Fibroblast of pulmonary artery (primary cell): ENCODE data around the gene CPSF3.
A peak's percentile ranks its signal among the peaks of the same experiment; 100 is the strongest.

Experiments used
- DNase-seq: peaks from one replicate; pipeline ENCODE4 v3.0.0-alpha.2; 2010; ENCODE audit warnings: low read depth
- H3K4me3 ChIP-seq: replicated peaks from 2 replicates; pipeline ENCODE4 v1.5.1; 2011; ENCODE audit warnings: low read depth, mild to moderate bottlenecking, control low read depth, low read length, moderate library complexity
- TF ChIP-seq, protein P1 (sequence below): IDR thresholded peaks from 2 replicates; pipeline ENCODE4 v1.5.1; 2011; ENCODE audit warnings: mild to moderate bottlenecking, control low read depth, low read length, inconsistent platforms; ENCODE audit errors: missing control alignments

Gene CPSF3

DNA sequence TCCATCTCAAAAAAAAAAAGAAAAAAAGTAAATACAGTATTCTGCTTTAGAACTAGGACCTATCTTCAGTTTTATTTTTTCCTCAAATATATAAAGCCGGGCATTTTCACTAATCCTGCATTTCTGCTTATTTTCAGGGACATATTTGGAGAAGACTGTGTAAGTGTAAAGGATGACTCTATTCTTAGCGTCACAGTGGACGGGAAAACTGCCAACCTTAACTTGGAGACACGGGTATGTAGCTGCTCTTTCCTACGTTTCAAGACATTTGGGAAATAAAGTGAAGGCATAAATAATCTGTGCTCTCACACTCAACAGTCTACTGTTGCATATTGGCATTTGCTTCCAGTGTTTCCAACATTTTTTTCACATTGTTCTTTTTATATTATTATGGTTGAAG is 47.8 kb downstream of the CPSF3 start:
- no peak for DNase-seq
- H3K4me3 ChIP-seq: no peak overlapping the region
- TF ChIP-seq, protein P1, sequence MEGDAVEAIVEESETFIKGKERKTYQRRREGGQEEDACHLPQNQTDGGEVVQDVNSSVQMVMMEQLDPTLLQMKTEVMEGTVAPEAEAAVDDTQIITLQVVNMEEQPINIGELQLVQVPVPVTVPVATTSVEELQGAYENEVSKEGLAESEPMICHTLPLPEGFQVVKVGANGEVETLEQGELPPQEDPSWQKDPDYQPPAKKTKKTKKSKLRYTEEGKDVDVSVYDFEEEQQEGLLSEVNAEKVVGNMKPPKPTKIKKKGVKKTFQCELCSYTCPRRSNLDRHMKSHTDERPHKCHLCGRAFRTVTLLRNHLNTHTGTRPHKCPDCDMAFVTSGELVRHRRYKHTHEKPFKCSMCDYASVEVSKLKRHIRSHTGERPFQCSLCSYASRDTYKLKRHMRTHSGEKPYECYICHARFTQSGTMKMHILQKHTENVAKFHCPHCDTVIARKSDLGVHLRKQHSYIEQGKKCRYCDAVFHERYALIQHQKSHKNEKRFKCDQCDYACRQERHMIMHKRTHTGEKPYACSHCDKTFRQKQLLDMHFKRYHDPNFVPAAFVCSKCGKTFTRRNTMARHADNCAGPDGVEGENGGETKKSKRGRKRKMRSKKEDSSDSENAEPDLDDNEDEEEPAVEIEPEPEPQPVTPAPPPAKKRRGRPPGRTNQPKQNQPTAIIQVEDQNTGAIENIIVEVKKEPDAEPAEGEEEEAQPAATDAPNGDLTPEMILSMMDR: no peak

- TF ChIP-seq, protein P1: no peak
- no peak overlapping the region for H3K4me3 ChIP-seq
- DNase-seq: no peak
These were observed 49.1 kb downstream of the CPSF3 start for GRCh38 chr2:9472511-9472910.

DNA sequence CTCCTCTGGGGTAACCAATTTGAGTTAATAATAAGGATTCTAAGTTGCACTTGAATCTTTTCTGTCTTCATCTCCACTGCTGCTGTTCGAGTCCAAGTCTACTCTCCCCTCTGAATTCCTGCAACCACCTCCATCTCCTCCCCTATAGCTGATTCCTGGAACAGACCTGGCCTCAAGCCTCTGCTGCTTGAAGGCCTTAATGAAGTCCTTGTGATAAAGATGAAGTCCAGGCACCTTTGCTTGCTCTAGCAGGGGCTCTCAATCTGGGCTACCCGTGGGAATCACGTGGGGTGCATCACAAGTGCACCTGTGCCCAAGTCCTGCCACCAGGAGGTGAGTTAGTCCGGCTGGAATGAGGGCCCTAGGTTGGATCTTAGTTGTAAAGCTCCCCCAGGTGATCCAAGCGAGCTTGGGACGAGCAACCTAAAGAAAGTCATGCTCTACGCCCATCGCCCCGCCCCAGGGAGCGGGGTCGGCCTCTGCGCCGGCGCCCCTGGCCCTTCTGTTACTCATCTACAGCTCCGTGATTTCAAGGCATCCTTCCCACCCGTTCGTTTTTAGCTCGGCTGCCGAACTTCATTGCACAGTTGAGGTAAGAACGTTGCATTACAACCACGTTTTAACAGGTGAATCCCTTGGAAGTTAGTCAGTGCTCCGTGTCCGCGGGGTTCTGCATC is 50.0 kb downstream of the CPSF3 start:
- peak overlapping the region; percentile 67 for H3K4me3 ChIP-seq
- no peak for DNase-seq
- TF ChIP-seq, protein P1: peak; percentile 2

DNA sequence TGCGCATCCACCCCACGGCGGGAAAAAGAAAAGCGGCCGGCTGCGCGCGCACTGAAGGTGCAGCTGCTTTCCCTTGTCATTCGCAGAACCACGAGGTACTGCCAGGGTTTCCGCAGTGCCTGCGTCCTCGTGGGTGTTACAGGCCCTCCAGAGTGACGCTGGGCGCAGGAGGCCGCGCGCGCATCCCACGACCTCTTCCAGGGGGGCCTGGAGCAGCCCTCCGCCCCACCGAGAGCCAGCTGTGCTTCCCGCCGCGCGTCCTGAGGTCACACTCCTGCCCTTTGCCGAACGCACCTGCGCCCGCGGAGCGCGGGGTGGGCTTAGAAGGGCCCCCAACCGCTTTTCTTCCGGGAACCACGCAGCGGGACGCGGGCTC is 50.5 kb downstream of the CPSF3 start:
- DNase-seq: peak; percentile 29
- peak overlapping the region; percentile 67 for H3K4me3 ChIP-seq
- TF ChIP-seq, protein P1: no peak

GRCh38 chr2:9474361-9475057 is 51.1 kb downstream of the CPSF3 start, which contains the start of gene IAH1:
Gene IAH1 (plus strand): TSS chr2:9474551. CDS start chr2:9474567, 16 bp downstream.
- TF ChIP-seq, protein P1: no peak
- peak; percentile 40 for DNase-seq

DNA sequence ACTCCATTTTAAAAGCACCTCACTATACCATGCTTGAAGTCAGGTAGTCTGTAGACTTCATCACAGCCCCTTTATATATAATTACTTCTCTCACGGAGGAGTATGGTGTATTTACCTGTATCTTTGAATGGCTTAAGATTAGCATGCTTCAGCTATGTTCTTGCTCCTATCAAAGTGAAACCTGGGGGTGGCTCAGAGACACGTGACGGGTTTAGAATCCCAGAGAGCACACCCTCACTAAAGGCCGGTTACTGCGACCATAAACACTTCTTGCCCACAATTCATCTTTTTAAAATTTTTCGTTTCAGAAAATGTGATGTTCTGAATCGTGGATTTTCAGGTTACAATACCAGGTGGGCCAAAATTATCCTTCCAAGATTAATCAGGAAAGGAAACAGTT is 54.5 kb downstream of the CPSF3 start:
- TF ChIP-seq, protein P1: no peak
- no peak for DNase-seq
- H3K4me3 ChIP-seq: no peak overlapping the region

More at GRCh38 chr2:9474361-9475057, 51.1 kb downstream of the CPSF3 start, which contains the start of gene IAH1:
- H3K4me3 ChIP-seq: peak within 1 kb of the TSS; percentile 67
